ENCODE measurements around the gene CCDC91.
"Not testable (repeated sequence)": the region's sequence is repeated elsewhere in the genome, so short reads cannot be mapped to it uniquely, and the experiment has no call there.

CCDC91 gene

DNA sequence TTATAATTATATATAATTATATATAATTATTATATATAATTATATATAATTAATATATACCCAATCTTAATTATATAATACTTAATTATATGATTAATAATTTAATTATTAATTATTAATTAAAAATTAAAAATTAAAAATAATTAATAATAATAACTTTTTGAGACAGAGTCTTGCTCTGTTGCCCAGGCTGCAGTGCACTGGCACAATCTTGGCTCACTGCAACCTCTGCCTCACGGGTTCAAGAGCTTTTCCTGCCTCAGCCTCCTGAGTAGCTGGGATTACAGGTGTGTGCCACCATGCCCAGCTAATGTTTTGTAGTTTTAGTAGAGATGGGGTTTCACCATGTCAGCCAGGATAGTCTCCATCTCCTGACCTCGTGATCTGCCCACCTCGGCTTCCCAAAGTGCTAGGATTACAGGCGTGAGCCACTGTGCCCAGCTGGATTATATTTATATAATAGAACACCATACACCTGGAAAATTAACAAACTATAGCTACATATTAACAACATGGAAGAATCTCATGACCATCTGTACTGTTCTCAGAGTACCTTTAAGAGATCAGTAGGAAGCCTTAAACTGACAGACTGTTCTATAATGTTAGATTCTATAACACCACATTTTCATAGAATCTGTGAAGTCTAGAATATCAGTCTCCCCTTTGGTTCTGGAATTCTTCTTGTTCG, 77.8 kb downstream of the CCDC91 start:
- H3K4me3 ChIP-seq (ENCODE audit: low read depth in 1 of 5, low read length in 5 of 5); H3K9ac ChIP-seq (ENCODE audit: low read length in 5 of 5); H3K4me1 ChIP-seq (ENCODE audit: control insufficient read depth in 5 of 5, insufficient read depth in 5 of 5, low read length in 5 of 5); H3K27ac ChIP-seq (ENCODE audit: low read depth, low read length); H3K27me3 ChIP-seq (ENCODE audit: control insufficient read depth in 5 of 5, insufficient read depth in 4 of 5, low read length in 5 of 5): not testable (repeated sequence)
- H3K9me3 ChIP-seq (ENCODE audit: control insufficient read depth in 5 of 5, low read length in 5 of 5): peaks cover 3 to 14% (median 13%) of the 10 kb centered on the region in 5 donors
- H3K36me3 ChIP-seq (ENCODE audit: control insufficient read depth in 5 of 5, insufficient read depth in 5 of 5, low read length in 5 of 5): peaks cover 0 to 10% (median 6%) of the 10 kb centered on the region in 5 donors

DNA sequence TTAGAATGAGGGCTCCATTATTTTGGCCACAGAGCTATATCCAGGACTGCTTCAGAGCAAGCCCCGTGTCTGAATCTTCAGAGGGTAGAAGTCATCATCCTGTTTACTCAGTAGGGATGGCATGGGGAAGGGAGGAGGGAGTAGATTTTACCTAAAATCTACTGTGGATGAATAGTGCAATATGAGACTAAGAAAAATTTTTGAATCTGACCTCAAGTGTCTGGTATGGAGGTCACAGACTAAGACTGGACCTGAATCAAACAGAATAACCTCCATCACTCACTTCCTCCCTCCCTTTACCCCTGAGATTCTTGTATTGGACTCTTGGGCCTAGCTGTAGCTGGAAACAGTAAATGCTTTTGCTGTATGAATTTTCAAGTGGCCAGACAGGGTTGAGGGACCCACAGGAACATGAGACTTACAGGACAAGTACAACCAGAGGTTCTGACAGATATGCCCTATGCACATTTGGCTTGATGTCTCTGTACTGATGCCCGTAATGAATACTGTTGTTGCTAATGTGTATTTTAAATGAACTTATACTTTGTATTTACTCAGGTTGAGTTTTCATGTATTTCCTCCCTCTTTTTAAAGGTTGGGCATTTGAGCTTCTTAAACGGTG, 78.5 kb downstream of the CCDC91 start:
- Histone ChIP-seq H3K9me3 (ENCODE audit: control insufficient read depth in 5 of 5, low read length in 5 of 5) (peaks cover 3 to 14% (median 13%) of the 10 kb centered on the region in 5 donors), H3K27ac (ENCODE audit: low read depth, low read length) (no peak overlapping the region), H3K4me3 (ENCODE audit: low read depth in 1 of 5, low read length in 5 of 5) (no peak overlapping the region), H3K27me3 (ENCODE audit: control insufficient read depth in 5 of 5, insufficient read depth in 4 of 5, low read length in 5 of 5) (no peaks in the 10 kb centered on the region), H3K4me1 (ENCODE audit: control insufficient read depth in 5 of 5, insufficient read depth in 5 of 5, low read length in 5 of 5) (no peaks in the 10 kb centered on the region), H3K36me3 (ENCODE audit: control insufficient read depth in 5 of 5, insufficient read depth in 5 of 5, low read length in 5 of 5) (peaks cover 0 to 10% (median 6%) of the 10 kb centered on the region in 5 donors), H3K9ac (ENCODE audit: low read length in 5 of 5) (no peak overlapping the region)

DNA sequence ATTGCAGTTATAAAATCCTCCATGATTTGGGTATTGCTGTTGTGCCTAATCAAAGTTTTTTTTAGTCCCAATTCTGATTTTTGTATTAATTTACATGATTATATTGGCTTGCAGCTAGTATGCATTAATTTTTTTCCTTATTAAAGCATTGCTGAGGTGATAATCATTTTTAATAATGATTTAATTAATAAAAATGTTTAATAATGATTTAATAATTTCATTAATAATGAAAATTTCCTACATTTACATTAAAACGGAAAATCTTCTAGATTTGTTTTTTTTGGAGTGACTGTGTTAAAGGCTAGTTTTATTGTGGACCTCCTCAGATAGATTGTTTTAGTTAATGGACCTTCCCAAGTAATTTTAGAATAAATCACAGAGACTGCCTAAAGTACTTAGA, 79.6 kb downstream of the CCDC91 start:
- Histone ChIP-seq H3K4me3 (ENCODE audit: low read depth in 1 of 5, low read length in 5 of 5) (no peak overlapping the region), H3K27ac (ENCODE audit: low read depth, low read length) (no peak overlapping the region), H3K9me3 (ENCODE audit: control insufficient read depth in 5 of 5, low read length in 5 of 5) (peaks cover 3 to 14% (median 13%) of the 10 kb centered on the region in 5 donors), H3K27me3 (ENCODE audit: control insufficient read depth in 5 of 5, insufficient read depth in 4 of 5, low read length in 5 of 5) (no peaks in the 10 kb centered on the region), H3K36me3 (ENCODE audit: control insufficient read depth in 5 of 5, insufficient read depth in 5 of 5, low read length in 5 of 5) (peaks cover 0 to 10% (median 6%) of the 10 kb centered on the region in 5 donors), H3K4me1 (ENCODE audit: control insufficient read depth in 5 of 5, insufficient read depth in 5 of 5, low read length in 5 of 5) (no peaks in the 10 kb centered on the region), H3K9ac (ENCODE audit: low read length in 5 of 5) (no peak overlapping the region)

DNA sequence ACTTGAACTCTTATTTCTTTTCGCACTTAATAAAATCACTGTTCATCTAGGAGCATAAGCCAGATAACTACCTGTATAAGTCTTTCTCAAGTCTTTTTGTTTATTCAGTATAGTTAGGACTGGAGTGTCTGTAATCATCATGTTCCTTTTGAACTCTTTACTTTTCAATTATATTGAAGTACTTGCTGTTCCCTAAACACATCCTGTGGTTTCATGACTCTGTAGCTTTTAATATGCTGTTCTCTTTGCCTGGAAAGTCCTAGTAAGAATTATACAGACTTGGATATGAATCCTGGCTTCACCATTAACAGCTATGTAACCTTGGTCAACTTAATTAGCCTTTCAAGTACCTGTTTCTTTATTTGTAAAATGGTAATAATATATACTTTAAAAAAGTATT, 88.2 kb downstream of the CCDC91 start:
- Histone ChIP-seq H3K9me3 (ENCODE audit: control insufficient read depth in 5 of 5, low read length in 5 of 5) (peaks cover 0 to 3% (median 0%) of the 10 kb centered on the region in 5 donors), H3K9ac (ENCODE audit: low read length in 5 of 5) (no peak overlapping the region), H3K36me3 (ENCODE audit: control insufficient read depth in 5 of 5, insufficient read depth in 5 of 5, low read length in 5 of 5) (peaks cover 0 to 5% (median 0%) of the 10 kb centered on the region in 5 donors), H3K4me1 (ENCODE audit: control insufficient read depth in 5 of 5, insufficient read depth in 5 of 5, low read length in 5 of 5) (no peaks in the 10 kb centered on the region), H3K27me3 (ENCODE audit: control insufficient read depth in 5 of 5, insufficient read depth in 4 of 5, low read length in 5 of 5) (no peaks in the 10 kb centered on the region), H3K27ac (ENCODE audit: low read depth, low read length) (no peak overlapping the region), H3K4me3 (ENCODE audit: low read depth in 1 of 5, low read length in 5 of 5) (no peak overlapping the region)

DNA sequence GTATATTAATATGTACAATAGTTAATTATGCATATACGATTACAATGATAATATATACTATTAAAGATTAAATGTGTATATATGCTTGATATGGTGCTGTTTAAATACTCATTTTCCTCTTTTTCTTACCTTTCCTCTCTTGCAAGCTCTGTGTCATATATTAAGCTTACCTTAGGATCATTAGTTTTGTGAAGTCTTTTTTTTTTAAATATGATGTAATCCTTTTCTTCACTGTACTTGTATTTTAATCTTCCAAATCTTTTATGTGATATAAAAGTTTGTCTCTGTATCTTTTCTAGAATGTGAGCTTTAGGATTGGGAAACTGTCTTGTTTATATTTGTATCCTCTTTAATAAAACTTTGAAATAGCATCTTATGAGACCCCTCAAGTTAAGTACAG, 88.7 kb downstream of the CCDC91 start:
- Histone ChIP-seq H3K9me3 (ENCODE audit: control insufficient read depth in 5 of 5, low read length in 5 of 5) (peaks cover 0 to 3% (median 0%) of the 10 kb centered on the region in 5 donors), H3K27me3 (ENCODE audit: control insufficient read depth in 5 of 5, insufficient read depth in 4 of 5, low read length in 5 of 5) (no peaks in the 10 kb centered on the region), H3K4me1 (ENCODE audit: control insufficient read depth in 5 of 5, insufficient read depth in 5 of 5, low read length in 5 of 5) (no peaks in the 10 kb centered on the region), H3K36me3 (ENCODE audit: control insufficient read depth in 5 of 5, insufficient read depth in 5 of 5, low read length in 5 of 5) (peaks cover 0 to 5% (median 0%) of the 10 kb centered on the region in 5 donors), H3K9ac (ENCODE audit: low read length in 5 of 5) (no peak overlapping the region), H3K4me3 (ENCODE audit: low read depth in 1 of 5, low read length in 5 of 5) (no peak overlapping the region), H3K27ac (ENCODE audit: low read depth, low read length) (no peak overlapping the region)

DNA sequence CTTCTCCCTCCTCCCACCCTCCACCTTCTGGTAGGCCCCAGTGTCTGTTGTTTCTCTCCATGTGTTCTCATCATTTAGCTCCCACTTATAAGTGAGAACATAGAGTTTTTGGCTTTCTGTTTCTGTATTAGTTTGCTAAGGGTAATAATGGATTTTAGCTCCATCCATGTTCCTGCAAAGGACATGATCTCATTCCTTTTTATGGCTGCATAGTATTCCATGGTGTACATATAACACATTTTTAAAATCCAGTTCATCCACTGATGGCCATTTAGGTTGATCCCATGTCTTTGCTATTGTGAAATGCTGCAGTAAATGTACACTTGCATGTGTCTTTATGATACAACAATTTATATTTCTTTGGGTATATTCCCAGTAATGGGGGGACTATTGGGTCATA, 96.1 kb downstream of the CCDC91 start:
- Histone ChIP-seq H3K27ac (ENCODE audit: low read depth, low read length) (no peak overlapping the region), H3K27me3 (ENCODE audit: control insufficient read depth in 5 of 5, insufficient read depth in 4 of 5, low read length in 5 of 5) (no peaks in the 10 kb centered on the region), H3K9ac (ENCODE audit: low read length in 5 of 5) (no peak overlapping the region), H3K9me3 (ENCODE audit: control insufficient read depth in 5 of 5, low read length in 5 of 5) (peaks cover 6 to 22% (median 18%) of the 10 kb centered on the region in 5 donors), H3K4me1 (ENCODE audit: control insufficient read depth in 5 of 5, insufficient read depth in 5 of 5, low read length in 5 of 5) (no peaks in the 10 kb centered on the region), H3K4me3 (ENCODE audit: low read depth in 1 of 5, low read length in 5 of 5) (no peak overlapping the region), H3K36me3 (ENCODE audit: control insufficient read depth in 5 of 5, insufficient read depth in 5 of 5, low read length in 5 of 5) (peaks cover 0 to 12% (median 0%) of the 10 kb centered on the region in 5 donors)

DNA sequence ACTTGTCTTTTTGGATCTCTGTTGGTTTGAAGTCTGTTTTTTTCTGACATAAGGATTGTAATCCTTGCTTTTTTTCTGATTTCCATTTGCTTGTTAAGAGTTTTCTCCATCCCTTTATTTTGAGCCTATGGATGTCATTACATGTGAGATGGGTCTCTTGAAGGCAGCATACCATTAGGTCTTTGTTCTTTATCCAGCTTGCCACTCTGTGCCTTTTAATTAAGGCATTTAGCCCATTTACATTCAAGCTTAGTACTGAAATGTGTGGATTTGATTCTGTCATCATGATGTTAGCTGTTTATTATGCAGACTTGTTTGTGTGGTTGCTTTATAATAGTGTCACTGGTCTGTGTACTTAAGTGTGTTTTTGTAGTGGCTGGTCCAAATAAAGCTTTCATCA, 100.0 kb downstream of the CCDC91 start:
- Histone ChIP-seq H3K4me3 (ENCODE audit: low read depth in 1 of 5, low read length in 5 of 5) (peak overlapping the region in 1 of 5 donors; percentile 28), H3K27ac (ENCODE audit: low read depth, low read length) (no peak overlapping the region), H3K27me3 (ENCODE audit: control insufficient read depth in 5 of 5, insufficient read depth in 4 of 5, low read length in 5 of 5) (no peaks in the 10 kb centered on the region), H3K9ac (ENCODE audit: low read length in 5 of 5) (no peak overlapping the region), H3K36me3 (ENCODE audit: control insufficient read depth in 5 of 5, insufficient read depth in 5 of 5, low read length in 5 of 5) (peaks cover 0 to 10% (median 4%) of the 10 kb centered on the region in 5 donors), H3K9me3 (ENCODE audit: control insufficient read depth in 5 of 5, low read length in 5 of 5) (peaks cover 6 to 27% (median 18%) of the 10 kb centered on the region in 5 donors), H3K4me1 (ENCODE audit: control insufficient read depth in 5 of 5, insufficient read depth in 5 of 5, low read length in 5 of 5) (no peaks in the 10 kb centered on the region)

DNA sequence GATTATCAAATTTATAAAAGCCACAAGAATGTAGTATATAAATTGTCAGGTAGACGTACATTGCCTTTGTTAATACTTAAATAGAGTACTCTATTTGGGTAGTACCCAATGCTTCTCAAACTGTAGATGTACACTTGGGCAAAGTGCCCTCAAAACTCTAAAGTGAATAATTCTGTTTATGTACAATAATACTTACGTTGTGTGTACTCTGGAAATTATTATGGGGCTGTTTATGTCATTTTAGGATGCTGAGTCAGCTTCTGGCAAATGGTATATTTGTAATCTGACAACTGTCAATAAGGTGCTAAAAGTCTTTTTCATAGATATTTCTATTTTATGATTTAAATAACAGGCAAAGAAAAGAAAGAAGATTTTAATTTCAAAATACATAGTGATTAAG, 102.4 kb downstream of the CCDC91 start:
- peaks cover 6 to 27% (median 15%) of the 10 kb centered on the region in 5 donors for H3K9me3 ChIP-seq (ENCODE audit: control insufficient read depth in 5 of 5, low read length in 5 of 5)
- no peak overlapping the region for H3K4me3 ChIP-seq (ENCODE audit: low read depth in 1 of 5, low read length in 5 of 5)
- H3K4me1 ChIP-seq (ENCODE audit: control insufficient read depth in 5 of 5, insufficient read depth in 5 of 5, low read length in 5 of 5): no peaks in the 10 kb centered on the region
- no peak overlapping the region for H3K9ac ChIP-seq (ENCODE audit: low read length in 5 of 5)
- H3K27me3 ChIP-seq (ENCODE audit: control insufficient read depth in 5 of 5, insufficient read depth in 4 of 5, low read length in 5 of 5): no peaks in the 10 kb centered on the region
- H3K36me3 ChIP-seq (ENCODE audit: control insufficient read depth in 5 of 5, insufficient read depth in 5 of 5, low read length in 5 of 5): peaks cover 0 to 6% (median 3%) of the 10 kb centered on the region in 5 donors
- H3K27ac ChIP-seq (ENCODE audit: low read depth, low read length): no peak overlapping the region

DNA sequence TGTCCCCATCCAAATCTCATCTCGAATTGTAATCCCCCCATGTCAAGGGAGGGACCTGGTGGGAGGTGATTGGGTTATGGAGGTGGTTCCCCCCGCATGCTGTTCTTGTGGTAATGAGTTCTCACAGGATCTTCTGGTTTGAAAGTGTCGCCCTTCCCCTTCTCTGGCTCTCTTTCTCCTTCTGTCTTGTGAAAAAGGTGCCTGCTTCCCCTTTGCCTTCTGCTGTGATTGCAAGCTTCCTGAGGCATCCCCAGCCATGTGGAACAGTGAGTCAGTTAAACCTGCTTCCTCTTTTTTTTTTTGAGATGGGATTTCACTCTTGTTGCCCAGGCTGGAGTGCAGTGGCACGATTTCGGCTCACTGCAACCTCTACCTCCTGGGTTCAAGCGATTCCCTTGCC, 104.0 kb downstream of the CCDC91 start:
- Histone ChIP-seq H3K27me3 (ENCODE audit: control insufficient read depth in 5 of 5, insufficient read depth in 4 of 5, low read length in 5 of 5) (no peaks in the 10 kb centered on the region), H3K4me3 (ENCODE audit: low read depth in 1 of 5, low read length in 5 of 5) (no peak overlapping the region), H3K9ac (ENCODE audit: low read length in 5 of 5) (no peak overlapping the region), H3K27ac (ENCODE audit: low read depth, low read length) (no peak overlapping the region), H3K4me1 (ENCODE audit: control insufficient read depth in 5 of 5, insufficient read depth in 5 of 5, low read length in 5 of 5) (no peaks in the 10 kb centered on the region), H3K9me3 (ENCODE audit: control insufficient read depth in 5 of 5, low read length in 5 of 5) (peaks cover 6 to 22% (median 15%) of the 10 kb centered on the region in 5 donors), H3K36me3 (ENCODE audit: control insufficient read depth in 5 of 5, insufficient read depth in 5 of 5, low read length in 5 of 5) (peaks cover 0 to 6% (median 3%) of the 10 kb centered on the region in 5 donors)

DNA sequence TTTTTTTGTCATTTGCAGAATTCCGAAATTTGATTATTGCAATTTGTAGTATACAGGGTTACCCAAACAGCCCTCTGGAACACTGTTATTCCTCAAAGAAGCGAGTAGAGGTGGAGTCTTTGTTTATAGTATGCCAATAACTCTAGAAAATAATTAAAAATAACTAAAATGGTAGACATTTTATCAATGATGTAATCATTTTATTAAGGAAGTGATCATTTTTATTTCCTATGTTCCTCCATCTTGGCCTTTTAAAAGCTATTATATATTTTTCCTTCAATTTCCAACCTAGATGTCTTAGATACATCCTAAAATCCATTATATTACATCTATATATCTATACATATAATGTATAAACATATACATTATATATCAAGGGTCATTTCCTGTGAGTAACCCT, 106.0 kb downstream of the CCDC91 start:
- H3K9ac ChIP-seq (ENCODE audit: low read length in 5 of 5): no peak overlapping the region
- no peaks in the 10 kb centered on the region for H3K27me3 ChIP-seq (ENCODE audit: control insufficient read depth in 5 of 5, insufficient read depth in 4 of 5, low read length in 5 of 5)
- H3K27ac ChIP-seq (ENCODE audit: low read depth, low read length): no peak overlapping the region
- H3K36me3 ChIP-seq (ENCODE audit: control insufficient read depth in 5 of 5, insufficient read depth in 5 of 5, low read length in 5 of 5): peaks cover 0 to 6% (median 3%) of the 10 kb centered on the region in 5 donors
- no peak overlapping the region for H3K4me3 ChIP-seq (ENCODE audit: low read depth in 1 of 5, low read length in 5 of 5)
- peaks cover 0 to 10% (median 2%) of the 10 kb centered on the region in 5 donors for H3K9me3 ChIP-seq (ENCODE audit: control insufficient read depth in 5 of 5, low read length in 5 of 5)
- no peaks in the 10 kb centered on the region for H3K4me1 ChIP-seq (ENCODE audit: control insufficient read depth in 5 of 5, insufficient read depth in 5 of 5, low read length in 5 of 5)
